ENCODE measurements around the gene CASP2. TPM values are rescaled to one million over a fixed set of nuclear protein-coding genes. Genes with fewer than 3 reads are reported as not detected.

Gene CASP2
- total and polyA plus RNA-seq, 2 of the 8 experiments (the other 6 are each of a cell fraction or from before 2014, with no cell fraction given) = 23.7 to 35.3 TPM

DNA sequence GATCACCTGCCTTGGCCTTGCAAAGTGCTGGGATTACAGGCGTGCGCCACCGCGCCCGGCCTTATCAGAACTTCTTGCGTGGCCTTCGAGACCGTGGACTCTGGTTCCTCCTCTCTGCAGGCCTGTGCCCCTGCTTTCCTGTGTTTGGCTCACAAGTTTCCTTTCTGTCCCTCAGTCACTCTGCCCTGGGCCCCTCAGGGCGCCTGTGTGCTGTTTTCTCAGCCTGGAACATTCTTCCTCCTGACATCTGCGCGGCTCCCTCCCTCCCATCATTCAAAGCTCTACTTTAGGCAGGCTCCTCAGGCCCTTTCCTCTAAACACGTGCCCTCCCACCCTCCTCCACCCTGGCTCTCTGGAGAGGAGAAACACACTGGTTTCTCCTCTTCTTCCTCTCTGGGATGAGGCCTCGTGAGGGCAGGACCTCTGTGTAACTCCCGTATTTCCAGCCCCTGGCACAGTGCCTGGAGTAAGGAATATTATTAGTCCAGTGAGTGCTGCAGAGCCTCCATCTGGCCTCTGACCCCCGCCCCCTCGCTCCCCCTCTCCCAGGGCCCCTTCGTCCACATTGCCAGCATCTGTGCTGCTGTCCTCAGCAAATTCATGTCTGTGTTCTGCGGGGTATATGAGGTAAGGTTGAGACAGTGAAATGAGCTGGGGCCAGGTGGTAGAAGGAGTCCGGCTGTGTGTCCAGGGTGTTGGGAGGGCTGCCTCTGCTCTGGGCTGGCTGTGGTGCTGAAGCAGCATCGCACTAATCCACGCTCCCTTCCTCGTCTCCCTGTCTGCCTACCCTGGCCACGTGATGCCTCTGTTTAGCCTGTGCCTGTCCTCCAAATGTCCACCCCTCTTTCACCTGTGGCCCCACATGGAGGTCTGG lies 34.8 kb downstream of the CASP2 start:
- FAIRE-seq = no peak
- CTCF ChIA-PET (ENCODE audit: partially characterized antibody) = interaction anchor here (0.9 to 4.5 kb wide), 10 partner anchors 10 to 61 kb away, joined by 3 to 30 read pairs (median 4); no protein-coding TSS in a partner anchor
- 88% methylated on average over 20 of the region's 23 CpGs; no CpG with 5 or more reads in 1 of the 2 experiments for WGBS, 2 experiments (ENCODE audit: extremely low coverage in 1 of 2, insufficient coverage in 1 of 2, insufficient read length in 1 of 2, insufficient replicate concordance in 2 of 2, low coverage in 1 of 2, low lambda C conversion rate in 2 of 2, missing lambda C conversion rate in 1 of 2)
- no peak for TF ChIP-seq CHD2 (IDR thresholded peaks at IDR 0.05; ENCODE audit: low read length)
- TF ChIP-seq KDM4A (IDR thresholded peaks at IDR 0.05; ENCODE audit: low read depth, low read length, severe bottlenecking) = no peak
- no peak for TF ChIP-seq GTF2F1 (IDR thresholded peaks at IDR 0.05; ENCODE audit: borderline replicate concordance, low read depth, low read length)
- no peak for TF ChIP-seq E2F6 (IDR thresholded peaks at IDR 0.05)
- no peak for TF ChIP-seq MAFK (IDR thresholded peaks at IDR 0.05; ENCODE audit: low read depth, low read length)
- no peak for TF ChIP-seq CBX8 (IDR thresholded peaks at IDR 0.05; ENCODE audit: borderline replicate concordance, low read depth, low read length)
- TF ChIP-seq TCF12 (IDR thresholded peaks at IDR 0.05; ENCODE audit: low read depth, low read length) = no peak
- TF ChIP-seq RXRA (IDR thresholded peaks at IDR 0.05; ENCODE audit: insufficient read depth, low read depth, low read length) = no peak
- no peak for TF ChIP-seq POLR2AphosphoS5 (IDR thresholded peaks at IDR 0.05; ENCODE audit: low read depth, low read length)
- no peak for TF ChIP-seq FOSL1 (IDR thresholded peaks at IDR 0.05; ENCODE audit: insufficient read depth, low read depth, low read length)
- TF ChIP-seq KDM1A (IDR thresholded peaks at IDR 0.05; ENCODE audit: borderline replicate concordance, low read length) = no peak

More for the DNA sequence above, 34.8 kb downstream of the CASP2 start:
- POLR2A ChIA-PET (ENCODE audit: partially characterized antibody) = interaction anchor here (0.8 to 1.6 kb wide), 3 partner anchors 22 to 83 kb away, joined by 3 to 6 read pairs (median 3); no protein-coding TSS in a partner anchor
- Histone ChIP-seq H3K4ac (replicated peaks; ENCODE audit: insufficient read length, low read depth, low read length) (no peak overlapping the region), H2AFZ (ENCODE audit: low read length) (peak overlapping the region; percentile 31; the same call in 1 of the 2 replicates), H3K9me3 (ENCODE audit: insufficient read depth in 2 of 2, low read depth in 1 of 2, low read length in 1 of 2) (no peaks in the 10 kb centered on the region), H3K9ac (replicated peaks in 1 of 4; ENCODE audit: extremely low read depth in 1 of 4, low read depth in 3 of 4, low read length in 3 of 4) (no peak overlapping the region), H3K27ac (ENCODE audit: low read depth, low read length) (no peak overlapping the region), H3K56ac (replicated peaks; ENCODE audit: insufficient read length, low read depth, low read length) (no peak overlapping the region), H3K14ac (ENCODE audit: insufficient read length) (no peak overlapping the region), H4K20me1 (replicated peaks in 1 of 2; ENCODE audit: control insufficient read depth in 1 of 2, insufficient read depth in 2 of 2, low read length in 2 of 2) (no peaks in the 10 kb centered on the region), H3K4me3 (ENCODE audit: extremely low read depth in 1 of 4, insufficient read depth in 2 of 4, low read depth in 3 of 4, low read length in 4 of 4) (no peak overlapping the region), H2AK5ac (ENCODE audit: low read depth, low read length) (no peak overlapping the region), H3K79me2 (ENCODE audit: control insufficient read depth in 1 of 2, insufficient read depth in 2 of 2, low read length in 2 of 2) (no peaks in the 10 kb centered on the region), H2BK5ac (ENCODE audit: low read depth, low read length) (peak overlapping the region; percentile 27; the same call in 1 of the 2 replicates), H3K23ac (ENCODE audit: insufficient read length) (no peak overlapping the region), H3K4me2 (ENCODE audit: insufficient read depth in 1 of 2, low read depth in 2 of 2, low read length in 2 of 2) (no peak overlapping the region), H4K5ac (ENCODE audit: insufficient read length, low read depth, low read length) (no peak overlapping the region), H2BK120ac (replicated peaks; ENCODE audit: low read depth, low read length) (no peak overlapping the region), H4K8ac (ENCODE audit: extremely low read depth, insufficient read depth, low read length) (0 out of 2 replicates have a peak overlapping the region, but pooled peaks have one; percentile 11), H3K4me1 (replicated peaks in 1 of 4; ENCODE audit: control insufficient read depth in 3 of 4, insufficient read depth in 4 of 4, low read length in 3 of 4) (peaks cover 0 to 5% (median 0%) of the 10 kb centered on the region in 4 experiments; a peak in 1 of 7 replicates), H3K79me1 (ENCODE audit: low read depth, low read length) (no peaks in the 10 kb centered on the region), H2BK15ac (ENCODE audit: low read length) (peak overlapping the region; percentile 61; the same call in 1 of the 2 replicates), H3K23me2 (ENCODE audit: low read depth, low read length) (no peaks in the 10 kb centered on the region), H3K27me3 (replicated peaks in 1 of 4; ENCODE audit: control insufficient read depth in 3 of 4, extremely low read depth in 1 of 4, insufficient read depth in 3 of 4, low read length in 3 of 4) (no peaks in the 10 kb centered on the region), H3K18ac (ENCODE audit: extremely low read depth, low read length) (no peak overlapping the region), H2BK20ac (ENCODE audit: low read length) (0 out of 2 replicates have a peak overlapping the region, but pooled peaks have one; percentile 36), H3K36me3 (ENCODE audit: control insufficient read depth in 2 of 4, insufficient read depth in 4 of 4, low read length in 3 of 4) (no peaks in the 10 kb centered on the region), H2BK12ac (ENCODE audit: low read depth, low read length) (no peak overlapping the region; the same call in 1 of the 2 replicates), H4K91ac (replicated peaks; ENCODE audit: insufficient read length, low read length) (no peak overlapping the region)
- DNase-seq (ENCODE audit: low read depth in 1 of 2, low spot score in 2 of 2) = no peak

All from H1 (cell line).